H9 (cell line): ENCODE results near the gene NFKB2. TPM values are rescaled to one million over a fixed set of nuclear protein-coding genes. Genes with fewer than 3 reads are reported as not detected.

Source experiments
- DNase-seq: peaks from one replicate; pipeline ENCODE4 v3.0.0-alpha.2; 2017
- H2AFZ ChIP-seq: one replicate; pipeline ENCODE4 v1.6.1; 2013; ENCODE audit warnings: mild to moderate bottlenecking, low read length, control low read depth, moderate library complexity
- H2AK5ac ChIP-seq: 2 replicates; pipeline ENCODE4 v1.6.1; 2013; ENCODE audit warnings: low read length, control low read depth, mixed read lengths; ENCODE audit not compliant: insufficient read length
- H2BK120ac ChIP-seq: one replicate; pipeline ENCODE4 v1.6.1; 2013; ENCODE audit warnings: low read depth, mild to moderate bottlenecking, low read length, control low read depth, inconsistent platforms; ENCODE audit not compliant: poor library complexity, severe bottlenecking
- H2BK12ac ChIP-seq: 2 replicates; pipeline ENCODE4 v1.6.1; 2013; ENCODE audit warnings: low read length, control low read depth, mixed read lengths, low read depth; ENCODE audit not compliant: insufficient read length
- H2BK15ac ChIP-seq: 2 replicates; pipeline ENCODE4 v1.6.1; 2013; ENCODE audit warnings: low read depth, low read length, control low read depth
- H2BK20ac ChIP-seq: one replicate; pipeline ENCODE4 v1.6.1; 2013; ENCODE audit warnings: low read depth, mild to moderate bottlenecking, low read length, control low read depth, inconsistent platforms; ENCODE audit not compliant: poor library complexity, severe bottlenecking
- H2BK5ac ChIP-seq: 2 replicates; pipeline ENCODE4 v1.6.1; 2013; ENCODE audit warnings: low read length, control low read depth, mixed read lengths; ENCODE audit not compliant: insufficient read length
- H3K14ac ChIP-seq: 2 replicates; pipeline ENCODE4 v1.6.1; 2013; ENCODE audit warnings: low read length, control low read depth; ENCODE audit not compliant: insufficient read depth
- H3K18ac ChIP-seq: 2 replicates; pipeline ENCODE4 v1.6.1; 2013; ENCODE audit warnings: low read depth, mild to moderate bottlenecking, mixed read lengths, low read length, control low read depth; ENCODE audit not compliant: insufficient read length
- H3K23ac ChIP-seq: 2 replicates; pipeline ENCODE4 v1.6.1; 2013; ENCODE audit warnings: low read length, control low read depth, mixed read lengths, low read depth; ENCODE audit not compliant: insufficient read length
- H3K23me2 ChIP-seq: 2 replicates; pipeline ENCODE4 v1.6.1; 2013; ENCODE audit warnings: low read depth, mild to moderate bottlenecking, mixed read lengths, low read length, control low read depth; ENCODE audit not compliant: insufficient read length, poor library complexity, severe bottlenecking
- H3K27ac ChIP-seq: 2 replicates; pipeline ENCODE4 v1.5.1; 2013; ENCODE audit warnings: low read length, control low read depth, mixed read lengths, low read depth; ENCODE audit not compliant: insufficient read length
- H3K27me3 ChIP-seq: 2 replicates; pipeline ENCODE4 v1.6.1; 2013; ENCODE audit warnings: low read length, control low read depth, inconsistent platforms; ENCODE audit not compliant: insufficient read depth
- H3K4ac ChIP-seq: 2 replicates; pipeline ENCODE4 v1.6.1; 2013; ENCODE audit warnings: low read depth, mild to moderate bottlenecking, control low read depth, inconsistent platforms, low read length, moderate library complexity
- H3K4me1 ChIP-seq: 2 replicates; pipeline ENCODE4 v1.6.1; 2013; ENCODE audit warnings: low read length, control low read depth, inconsistent platforms; ENCODE audit not compliant: insufficient read depth
- H3K4me2 ChIP-seq: 2 replicates; pipeline ENCODE4 v1.6.1; 2013; ENCODE audit warnings: low read length, control low read depth, mixed read lengths; ENCODE audit not compliant: insufficient read length, insufficient read depth
- H3K56ac ChIP-seq: 2 replicates; pipeline ENCODE4 v1.6.1; 2013; ENCODE audit warnings: low read depth, mild to moderate bottlenecking, mixed read lengths, low read length, control low read depth; ENCODE audit not compliant: insufficient read length
- H3K79me1 ChIP-seq: 2 replicates; pipeline ENCODE4 v1.6.1; 2013; ENCODE audit warnings: low read depth, mild to moderate bottlenecking, moderate library complexity, low read length, control low read depth, inconsistent platforms; ENCODE audit not compliant: insufficient read depth, poor library complexity, severe bottlenecking
- H3K79me2 ChIP-seq: 2 replicates; pipeline ENCODE4 v1.6.1; 2013; ENCODE audit warnings: low read length, control low read depth, inconsistent platforms; ENCODE audit not compliant: insufficient read depth
- H3K9ac ChIP-seq: 2 replicates; pipeline ENCODE4 v1.6.1; 2013; ENCODE audit warnings: low read length, control low read depth, mixed read lengths; ENCODE audit not compliant: insufficient read length; ENCODE audit errors: extremely low read depth
- H3K9me3 ChIP-seq: one replicate; pipeline ENCODE4 v1.6.1; 2013; ENCODE audit warnings: low read depth, low read length, inconsistent platforms; ENCODE audit not compliant: control insufficient read depth
- H3T11ph ChIP-seq: one replicate; pipeline ENCODE4 v1.6.1; 2013; ENCODE audit warnings: mild to moderate bottlenecking, low read length, control low read depth, inconsistent platforms
- H4K20me1 ChIP-seq: one replicate; pipeline ENCODE4 v1.6.1; 2013; ENCODE audit not compliant: control insufficient read depth, insufficient read length, insufficient read depth
- H4K5ac ChIP-seq: 2 replicates; pipeline ENCODE4 v1.6.1; 2013; ENCODE audit warnings: low read depth, mild to moderate bottlenecking, mixed read lengths, low read length, control low read depth; ENCODE audit not compliant: insufficient read length
- H4K8ac ChIP-seq: replicated peaks from 2 replicates; pipeline ENCODE4 v1.6.1; 2013; ENCODE audit warnings: low read length, control low read depth, mixed read lengths, low read depth; ENCODE audit not compliant: insufficient read length
- H4K91ac ChIP-seq: 2 replicates; pipeline ENCODE4 v1.6.1; 2013; ENCODE audit warnings: low read depth, mild to moderate bottlenecking, moderate library complexity, mixed read lengths, low read length, control low read depth; ENCODE audit not compliant: insufficient read length
- H3K27ac Mint-ChIP-seq, 3 experiments: 2 replicates in 2 of 3; 3 replicates in 1 of 3; pipeline ENCODE4 v1.8.0; 2020 to 2021; ENCODE audit warnings: mixed read lengths in 3 of 3, mild to moderate bottlenecking in 1 of 3, moderate library complexity in 1 of 3
- H3K27me3 Mint-ChIP-seq: 2 replicates; pipeline ENCODE4 v1.8.0; 2021; ENCODE audit warnings: low read depth, mild to moderate bottlenecking, moderate library complexity, mixed read lengths
- H3K36me3 Mint-ChIP-seq, 3 experiments: 2 replicates in 2 of 3; 3 replicates in 1 of 3; pipeline ENCODE4 v1.8.0; 2020 to 2021; ENCODE audit warnings: low read depth in 3 of 3, mixed read lengths in 3 of 3; ENCODE audit not compliant: insufficient read depth in 1 of 3
- H3K4me1 Mint-ChIP-seq, 2 experiments: 2 replicates each; pipeline ENCODE4 v1.8.0; 2020; ENCODE audit warnings: mixed read lengths in 2 of 2
- H3K4me3 Mint-ChIP-seq, 2 experiments: 2 replicates in 1 of 2; 3 replicates in 1 of 2; pipeline ENCODE4 v1.8.0; 2020 to 2021; ENCODE audit warnings: mild to moderate bottlenecking in 2 of 2, mixed read lengths in 2 of 2, moderate library complexity in 1 of 2
- H3K9me3 Mint-ChIP-seq, 2 experiments: 2 replicates in 1 of 2; 3 replicates in 1 of 2; pipeline ENCODE4 v1.8.0; 2020; ENCODE audit warnings: mild to moderate bottlenecking in 2 of 2, mixed read lengths in 2 of 2, moderate library complexity in 1 of 2
- WGBS: extraction: QIAGEN DNeasy Blood & Tissue Kit; methylation state at CpG from one replicate; pipeline ENCODE4 v1.1.7; 2013; ENCODE audit warnings: missing lambda C conversion rate, low lambda C conversion rate, mixed read lengths; ENCODE audit not compliant: insufficient read length; ENCODE audit errors: extremely low coverage; 5-methylcytosine and 5-hydroxymethylcytosine counted together
- total RNA-seq: library from RNA; stranded (reverse); gene quantifications from 2 replicates; pipeline ENCODE4 v1.2.1, GENCODE V29; 2021
- TF ChIP-seq, protein P1 (sequence below): fragments of 200-600 bp; sonication (generic); conservative IDR thresholded peaks from 3 replicates; pipeline ENCODE4 v1.8.0; 2021; ENCODE audit warnings: antibody characterized with exemption, mild to moderate bottlenecking

The NFKB2 gene
- total RNA-seq, 1 experiment from 2014 or later, result 23.7 TPM

DNA sequence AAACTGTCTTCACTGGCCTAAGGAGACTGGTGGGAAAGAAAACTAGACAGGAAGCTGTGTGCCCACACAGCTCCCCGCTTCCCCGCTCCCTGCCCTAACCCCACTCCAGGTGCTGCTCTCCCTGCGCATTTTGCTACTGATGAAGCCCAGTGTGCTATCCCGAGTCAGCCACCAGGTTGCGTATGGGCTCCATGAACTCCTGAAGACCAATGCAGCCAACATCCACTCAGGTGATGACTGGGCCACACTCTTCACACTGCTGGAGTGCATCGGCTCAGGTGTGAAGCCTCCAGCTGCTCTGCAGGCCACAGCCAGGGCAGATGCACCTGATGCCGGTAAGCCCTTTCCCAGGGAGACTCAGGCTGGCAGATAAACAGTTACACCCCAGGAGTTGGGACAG is 20.3 kb upstream of the NFKB2 start:
- H3K4me1 Mint-ChIP-seq, result no peaks in the 10 kb centered on the region
- no peak overlapping the region for H2AK5ac ChIP-seq
- no peaks in the 10 kb centered on the region for H3K9me3 ChIP-seq
- H3K9me3 Mint-ChIP-seq, result 0 out of 5 replicates have a peak, but pooled peaks cover 0 to 4% of the 10 kb centered on the region in 2 experiments
- no peak overlapping the region for H3K9ac ChIP-seq
- H4K5ac ChIP-seq, result no peak overlapping the region
- H2AFZ ChIP-seq, result no peak overlapping the region
- no peak overlapping the region for H2BK120ac ChIP-seq
- no peak overlapping the region for H2BK15ac ChIP-seq
- no peaks in the 10 kb centered on the region for H3K79me1 ChIP-seq
- TF ChIP-seq, protein P1, sequence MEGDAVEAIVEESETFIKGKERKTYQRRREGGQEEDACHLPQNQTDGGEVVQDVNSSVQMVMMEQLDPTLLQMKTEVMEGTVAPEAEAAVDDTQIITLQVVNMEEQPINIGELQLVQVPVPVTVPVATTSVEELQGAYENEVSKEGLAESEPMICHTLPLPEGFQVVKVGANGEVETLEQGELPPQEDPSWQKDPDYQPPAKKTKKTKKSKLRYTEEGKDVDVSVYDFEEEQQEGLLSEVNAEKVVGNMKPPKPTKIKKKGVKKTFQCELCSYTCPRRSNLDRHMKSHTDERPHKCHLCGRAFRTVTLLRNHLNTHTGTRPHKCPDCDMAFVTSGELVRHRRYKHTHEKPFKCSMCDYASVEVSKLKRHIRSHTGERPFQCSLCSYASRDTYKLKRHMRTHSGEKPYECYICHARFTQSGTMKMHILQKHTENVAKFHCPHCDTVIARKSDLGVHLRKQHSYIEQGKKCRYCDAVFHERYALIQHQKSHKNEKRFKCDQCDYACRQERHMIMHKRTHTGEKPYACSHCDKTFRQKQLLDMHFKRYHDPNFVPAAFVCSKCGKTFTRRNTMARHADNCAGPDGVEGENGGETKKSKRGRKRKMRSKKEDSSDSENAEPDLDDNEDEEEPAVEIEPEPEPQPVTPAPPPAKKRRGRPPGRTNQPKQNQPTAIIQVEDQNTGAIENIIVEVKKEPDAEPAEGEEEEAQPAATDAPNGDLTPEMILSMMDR, result peak; percentile 53
- H3K23me2 ChIP-seq, result no peaks in the 10 kb centered on the region
- H3K36me3 Mint-ChIP-seq, result peaks cover 23 to 54% (median 35%) of the 10 kb centered on the region in 3 experiments
- no peak overlapping the region for H3K18ac ChIP-seq
- H3K56ac ChIP-seq, result no peak overlapping the region
- H3K27ac Mint-ChIP-seq, result peak overlapping the region in 1 of 3 experiments; percentile 39; a peak in 2 of 7 replicates
- H3K14ac ChIP-seq, result no peak overlapping the region
- no peak overlapping the region for H4K8ac ChIP-seq
- H3K23ac ChIP-seq, result no peak overlapping the region
- H3K4me3 Mint-ChIP-seq, result no peak overlapping the region
- no peak overlapping the region for H2BK20ac ChIP-seq
- no peak overlapping the region for H2BK5ac ChIP-seq
- DNase-seq, result peak; percentile 59
- no peak overlapping the region for H4K91ac ChIP-seq
- no peaks in the 10 kb centered on the region for H3K27me3 Mint-ChIP-seq
- no peaks in the 10 kb centered on the region for H3K27me3 ChIP-seq
- H3K27ac ChIP-seq, result no peak overlapping the region
- H3K4me1 ChIP-seq, result no peaks in the 10 kb centered on the region
- no peak overlapping the region for H3K4ac ChIP-seq
- H3T11ph ChIP-seq, result no peak overlapping the region
- no peak overlapping the region for H3K4me2 ChIP-seq
- H4K20me1 ChIP-seq, result no peaks in the 10 kb centered on the region
- WGBS, result no CpG with 5 or more reads among the region's 7 CpGs
- no peaks in the 10 kb centered on the region for H3K79me2 ChIP-seq
- H2BK12ac ChIP-seq, result no peak overlapping the region
